Endothelial cell of umbilical vein (primary cell): ENCODE data around the gene MAPK13. TPM values are rescaled to one million over a fixed set of nuclear protein-coding genes. Genes with fewer than 3 reads are reported as not detected.
"Not testable (repeated sequence)": the region's sequence is repeated elsewhere in the genome, so short reads cannot be mapped to it uniquely, and the experiment has no call there.

Experiments
- BruUV-seq: library from RNA; stranded (reverse); fragments of 400-500 nt; replicated peaks from 2 replicates; lab custom pipeline; 2021; lab: Mats Ljungman, UMichigan
- CTCF ChIA-PET: fragments of 300-600, 350-600 bp; sonication (Branson Sonifier 250); formaldehyde crosslinking; loops from one replicate; lab custom pipeline; 2021; ENCODE audit warnings: antibody characterized with exemption, inconsistent platforms; lab: Charles Lee
- POLR2A ChIA-PET: fragments of 300-600, 350-600 bp; sonication (Branson Sonifier 250); formaldehyde crosslinking; loops from one replicate; lab custom pipeline; 2021; ENCODE audit warnings: antibody characterized with exemption, inconsistent platforms; lab: Charles Lee
- DNase-seq: peaks from one replicate; pipeline ENCODE4 v3.0.0-alpha.2; 2011; ENCODE audit warnings: low read depth, low spot score
- FAIRE-seq: peaks from 2 replicates; lab custom pipeline; 2011; peaks lifted over from hg19 to GRCh38; lab: Jason Lieb, UNC
- H2AFZ ChIP-seq: 2 replicates; pipeline ENCODE4 v1.6.0; 2012; ENCODE audit warnings: low read depth, low read length, control low read depth, inconsistent platforms
- H3K27ac ChIP-seq: 2 replicates; pipeline ENCODE4 v1.5.1; 2011; ENCODE audit warnings: low read depth, mild to moderate bottlenecking, control low read depth, low read length, moderate library complexity; ENCODE audit not compliant: insufficient read depth
- H3K27me3 ChIP-seq, 2 experiments: 2 replicates each; pipeline versions ENCODE4 v1.6.0 to v1.6.1; 2011; ENCODE audit warnings: low read length in 2 of 2, mixed read lengths in 1 of 2; ENCODE audit not compliant: control insufficient read depth in 2 of 2, insufficient read depth in 2 of 2
- H3K36me3 ChIP-seq, 2 experiments: 2 replicates in 1 of 2; 3 replicates in 1 of 2; pipeline ENCODE4 v1.5.1; 2011; ENCODE audit warnings: low read length in 2 of 2, mild to moderate bottlenecking in 1 of 2, moderate library complexity in 1 of 2; ENCODE audit not compliant: control insufficient read depth in 2 of 2, insufficient read depth in 2 of 2; ENCODE audit errors: extremely low read depth in 1 of 2
- H3K4me1 ChIP-seq: 3 replicates; pipeline ENCODE4 v1.5.1; 2011; ENCODE audit warnings: mild to moderate bottlenecking, low read length; ENCODE audit not compliant: control insufficient read depth, insufficient read depth; ENCODE audit errors: extremely low read depth
- H3K4me2 ChIP-seq: 2 replicates; pipeline ENCODE4 v1.6.1; 2011; ENCODE audit warnings: low read length, control low read depth, mixed read lengths; ENCODE audit not compliant: insufficient read depth
- H3K4me3 ChIP-seq, 3 experiments: fragments of 200-600 bp in 1 of 3; sonication (generic), shearing (Covaris generic) in 1 of 3; replicated peaks in 1 of 3; 2 replicates each; pipeline ENCODE4 v1.5.1; 2011 to 2016; ENCODE audit warnings: control low read depth in 3 of 3, low read length in 3 of 3, mild to moderate bottlenecking in 2 of 3, inconsistent platforms in 1 of 3, low read depth in 1 of 3, moderate library complexity in 1 of 3; ENCODE audit not compliant: insufficient read depth in 1 of 3
- H3K79me2 ChIP-seq: 2 replicates; pipeline ENCODE4 v1.6.0; 2012; ENCODE audit warnings: low read length, inconsistent platforms; ENCODE audit not compliant: control insufficient read depth, insufficient read depth
- H3K9ac ChIP-seq: replicated peaks from 2 replicates; pipeline ENCODE3; 2011; ENCODE audit warnings: low read length, control low read depth; ENCODE audit not compliant: insufficient read depth; ENCODE audit errors: extremely low read depth
- H3K9me1 ChIP-seq: replicated peaks from 3 replicates; pipeline ENCODE4 v1.6.0; 2011; ENCODE audit warnings: mild to moderate bottlenecking, low read length; ENCODE audit not compliant: control insufficient read depth, insufficient read depth; ENCODE audit errors: extremely low read depth
- H3K9me3 ChIP-seq: replicated peaks from 2 replicates; pipeline ENCODE4 v1.5.1; 2012; ENCODE audit warnings: low read length, inconsistent platforms; ENCODE audit not compliant: control insufficient read depth, insufficient read depth
- H4K20me1 ChIP-seq: replicated peaks from 2 replicates; pipeline ENCODE3; 2011; ENCODE audit warnings: mild to moderate bottlenecking, low read length; ENCODE audit not compliant: control insufficient read depth, insufficient read depth; ENCODE audit errors: extremely low read depth
- CTCF ChIP-seq, 2 donors: IDR thresholded peaks; 1 replicate in 1 of 2; 2 replicates in 1 of 2; pipeline ENCODE4 v1.5.1; 2011; ENCODE audit warnings: low read length in 2 of 2, mild to moderate bottlenecking in 2 of 2, moderate library complexity in 2 of 2, control low read depth in 1 of 2, inconsistent platforms in 1 of 2, low read depth in 1 of 2; ENCODE audit not compliant: insufficient read depth in 1 of 2; ENCODE audit errors: extremely low read depth in 1 of 2
- EZH2 ChIP-seq: IDR thresholded peaks from 2 replicates; pipeline ENCODE4 v1.6.1; 2012; ENCODE audit warnings: borderline replicate concordance, low read depth, mild to moderate bottlenecking, moderate library complexity, low read length, inconsistent platforms; ENCODE audit not compliant: severe bottlenecking
- FOS ChIP-seq: IDR thresholded peaks from 2 replicates; pipeline ENCODE4 v1.6.1; 2011; ENCODE audit warnings: mild to moderate bottlenecking, low read length, moderate library complexity, borderline replicate concordance; ENCODE audit not compliant: insufficient read depth
- GATA2 ChIP-seq: IDR thresholded peaks from 2 replicates; pipeline ENCODE4 v1.7.0; 2011; ENCODE audit warnings: low read depth, mild to moderate bottlenecking, moderate library complexity, mixed read lengths, low read length; ENCODE audit not compliant: insufficient read length, insufficient read depth
- JUN ChIP-seq: IDR thresholded peaks from 2 replicates; pipeline ENCODE4 v1.6.1; 2011; ENCODE audit warnings: borderline replicate concordance, low read depth; ENCODE audit not compliant: insufficient read length, insufficient read depth
- MAX ChIP-seq: IDR thresholded peaks from 2 replicates; pipeline ENCODE4 v1.6.1; 2011; ENCODE audit not compliant: insufficient read depth, insufficient read length
- MYC ChIP-seq: IDR thresholded peaks from one replicate; pipeline ENCODE4 v1.6.1; 2011; ENCODE audit warnings: mild to moderate bottlenecking, low read depth, low read length
- POLR2A ChIP-seq: IDR thresholded peaks from 2 replicates; pipeline ENCODE4 v1.6.1; 2012; ENCODE audit warnings: low read depth, mild to moderate bottlenecking, control low read depth, low read length
- POLR2AphosphoS5 ChIP-seq: IDR thresholded peaks from 2 replicates; pipeline ENCODE4 v1.6.1; 2012; ENCODE audit warnings: low read depth, mild to moderate bottlenecking, control low read depth, low read length, moderate library complexity; ENCODE audit not compliant: insufficient read depth
- dilution Hi-C: fragments of 300-500 bp; cut with MboI; formaldehyde crosslinking; loops from one replicate; pipeline ENCODE4 v1.15.0; 2019; ENCODE audit warnings: low sequenced_read_pairs; ENCODE audit not compliant: extremely low pct_ligation_motif_present
- intact Hi-C: fragments of 100-400 bp; cut with micrococcal nuclease; formaldehyde crosslinking; loops from one replicate; pipeline ENCODE4 v1.10.0; 2022
- polyA plus RNA-seq, 4 experiments: library from polyadenylated mRNA; depleted of rRNA in 3 of 4; stranded (reverse) in 3 of 4; unstranded in 1 of 4; fragments of >200 nt; gene quantifications; 2 replicates each; pipeline versions ENCODE4 v1.2.1 to v1.2.3, GENCODE V29; 2011 to 2012; ENCODE audit warnings: missing spikeins in 1 of 4
- total RNA-seq: library from RNA; stranded (reverse); gene quantifications from 2 replicates; pipeline ENCODE4 v1.2.3, GENCODE V29; 2021

MAPK13 gene
- total and polyA plus RNA-seq, 2 donors (not counting 3 experiments of a cell fraction or from before 2014, with no cell fraction given) = 9.0 to 11.6 TPM

DNA sequence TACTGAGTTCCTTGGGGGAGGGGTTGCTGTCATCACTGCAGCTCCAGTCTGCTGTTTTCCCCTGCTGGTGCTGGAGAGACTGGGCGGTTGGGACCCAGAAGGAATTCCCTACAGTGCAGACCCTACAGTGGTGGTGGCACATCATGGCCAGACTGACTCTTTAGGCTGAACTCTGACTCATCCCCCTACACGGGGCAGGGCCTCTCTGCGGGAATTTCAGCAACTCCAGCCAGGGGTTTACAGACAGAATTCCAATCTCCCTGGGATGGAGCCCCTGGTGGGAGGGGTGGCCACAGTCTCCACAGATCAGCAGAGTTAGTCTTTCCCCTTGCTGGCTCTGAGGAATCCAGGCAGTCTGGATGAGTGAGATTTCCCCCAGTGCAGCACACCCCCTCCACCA is 46.9 kb upstream of the MAPK13 start:
- Histone ChIP-seq H3K9me1 (no peaks in the 10 kb centered on the region), H3K4me2 (no peak overlapping the region), H2AFZ (no peak overlapping the region), H4K20me1 (peaks cover 3% of the 10 kb centered on the region), H3K36me3 (peaks cover 15 to 19% of the 10 kb centered on the region in 2 experiments), H3K9me3 (no peaks in the 10 kb centered on the region), H3K4me3 (no peak overlapping the region), H3K9ac (no peak overlapping the region), H3K79me2 (peaks cover 4% of the 10 kb centered on the region), H3K27ac (no peak overlapping the region), H3K27me3 (no peaks in the 10 kb centered on the region), H3K4me1 (no peaks in the 10 kb centered on the region)
- ChIA-PET CTCF (interaction anchor here (2.2 kb wide), 1 partner anchor 12 kb away, joined by 6 read pairs; no protein-coding TSS in a partner anchor), POLR2A (no interaction called here)
- FAIRE-seq (no peak), DNase-seq (no peak)
- dilution Hi-C loops (no loop called here), intact Hi-C loops (no loop called here)
- no TSS peak for BruUV-seq
- no peak for TF ChIP-seq MYC
- TF ChIP-seq POLR2AphosphoS5 = no peak
- no peak for TF ChIP-seq EZH2
- no peak for TF ChIP-seq MAX
- TF ChIP-seq JUN = no peak
- no peak for TF ChIP-seq POLR2A
- no peak for TF ChIP-seq FOS
- TF ChIP-seq GATA2 = no peak
- TF ChIP-seq CTCF (IDR thresholded peaks at IDR 0.05; ENCODE audit: extremely low read depth in 1 of 2, insufficient read depth in 1 of 2, low read depth in 1 of 2, low read length in 2 of 2) = no peak

DNA sequence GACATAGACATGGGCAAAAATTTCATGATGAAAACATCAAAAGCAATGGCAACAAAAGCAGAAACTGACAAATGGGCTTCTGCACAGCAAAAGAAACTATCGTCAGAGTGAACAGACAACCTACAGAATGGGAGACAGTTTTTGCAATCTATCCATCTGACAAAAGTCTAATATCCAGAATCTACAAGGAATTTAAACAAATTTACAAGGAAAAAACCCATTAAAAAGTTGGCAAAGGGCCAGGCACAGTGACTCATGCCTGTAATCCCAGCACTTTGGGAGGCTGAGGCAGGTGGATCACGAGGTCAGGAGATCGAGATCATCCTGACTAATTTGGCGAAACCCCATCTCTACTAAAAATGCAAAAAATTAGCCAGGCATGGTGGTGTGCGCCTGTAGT is 42.1 kb upstream of the MAPK13 start:
- H3K9me1 ChIP-seq, H3K4me1 ChIP-seq, H3K4me2 ChIP-seq, BruUV-seq, H3K4me3 ChIP-seq, FAIRE-seq, H3K27me3 ChIP-seq, dilution Hi-C loops, H3K79me2 ChIP-seq, POLR2A ChIA-PET, H3K27ac ChIP-seq, H2AFZ ChIP-seq, intact Hi-C loops, CTCF ChIA-PET, H3K9ac ChIP-seq, H3K9me3 ChIP-seq, DNase-seq, H4K20me1 ChIP-seq: not testable (repeated sequence)
- H3K36me3 ChIP-seq = peaks cover 4 to 13% of the 10 kb centered on the region in 2 experiments
